KBM-7 (cell line): Measurements from ENCODE around the gene NDUFV2.
"Not testable (repeated sequence)": the region's sequence is repeated elsewhere in the genome, so short reads cannot be mapped to it uniquely, and the experiment has no call there.

ENCODE experiments used
- DNase-seq: peaks from one replicate; pipeline ENCODE4 v3.0.0-alpha.2; 2015
- in situ Hi-C: fragments of 300-500 bp; cut with MboI; formaldehyde crosslinking; loops from 2 replicates; pipeline ENCODE4 v1.14.3; 2020; ENCODE audit warnings: low sequenced_read_pairs, low pct_unique_long_range_greater_than_20kb, mixed read lengths

The NDUFV2 gene

DNA sequence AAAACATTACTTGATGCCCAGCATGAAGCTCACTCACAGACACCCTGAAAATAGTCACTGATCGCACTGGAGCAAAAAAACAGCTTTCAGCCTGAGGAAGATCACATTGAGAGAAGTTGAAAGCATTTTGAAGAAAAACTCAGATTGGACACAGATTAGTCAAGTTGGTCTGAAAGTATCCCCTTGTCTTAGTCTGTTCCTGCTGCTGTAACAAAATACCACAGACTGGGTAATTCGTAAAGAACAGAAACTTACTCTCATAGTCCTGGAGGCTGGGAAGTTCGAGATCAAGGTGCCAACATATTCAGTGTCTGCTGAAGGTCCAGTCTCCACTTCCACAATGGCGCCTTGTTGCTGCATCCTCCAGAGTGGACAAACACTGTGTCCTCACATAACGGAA lies 14.2 kb upstream of the NDUFV2 start:
- in situ Hi-C loops: no loop called here
- DNase-seq: no peak

DNA sequence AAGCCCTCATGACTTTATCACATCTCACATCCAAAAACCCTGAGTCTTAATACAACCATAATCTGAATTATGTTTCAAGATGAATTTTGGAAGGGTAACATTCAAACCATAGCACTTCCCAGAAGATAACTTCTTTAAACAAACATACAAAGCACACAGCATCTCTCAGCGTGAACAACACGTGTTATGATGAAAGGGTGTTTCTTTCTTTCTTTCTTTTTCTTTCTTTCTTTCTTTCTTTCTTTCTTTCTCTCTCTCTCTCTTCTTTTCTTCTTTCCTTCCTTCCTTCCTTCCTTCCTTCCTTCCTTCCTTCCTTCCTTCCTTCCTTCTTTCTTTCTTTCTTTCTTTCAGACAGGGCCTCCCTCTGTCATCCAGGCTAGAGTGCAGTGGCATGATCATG lies 13.8 kb upstream of the NDUFV2 start:
- DNase-seq, in situ Hi-C loops: not testable (repeated sequence)

DNA sequence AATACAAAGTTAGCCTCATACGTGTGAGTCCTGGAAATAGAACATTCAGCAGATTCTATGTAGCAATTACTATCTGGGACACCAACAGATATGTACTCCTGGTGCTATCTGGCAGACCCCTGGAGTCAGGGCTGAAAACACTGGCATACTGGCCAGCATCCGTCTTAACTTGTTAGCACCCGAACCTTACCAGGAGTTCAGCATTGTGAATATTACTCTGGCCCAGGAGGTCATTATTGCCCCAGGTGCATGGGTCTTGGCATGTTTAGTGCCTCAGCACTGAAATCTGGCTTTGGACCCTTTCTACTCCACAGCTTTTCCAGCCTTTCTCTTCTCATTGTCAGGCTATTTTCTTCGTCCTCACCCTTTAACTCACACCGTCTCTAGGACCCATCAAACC lies 11.9 kb upstream of the NDUFV2 start:
- no peak for DNase-seq
- in situ Hi-C loops: no loop called here

DNA sequence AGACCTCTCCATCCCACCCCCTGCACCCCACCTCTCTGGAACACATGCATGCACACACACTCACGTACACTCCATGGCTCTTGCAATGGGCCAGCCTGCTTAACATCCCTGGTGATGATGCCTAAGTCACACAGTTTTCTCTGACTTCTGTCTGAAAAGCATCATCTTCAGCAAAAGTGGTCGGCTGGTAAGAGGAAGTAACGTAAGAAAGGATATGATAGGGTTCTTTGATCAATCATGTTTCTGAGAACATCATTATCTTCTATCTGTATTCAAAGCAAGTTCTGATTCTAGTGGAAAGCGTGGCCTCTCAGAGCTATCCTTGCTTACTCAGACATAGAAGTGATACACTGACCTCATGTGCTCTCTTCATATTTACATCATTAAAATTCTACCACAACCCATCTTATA lies 11.4 kb upstream of the NDUFV2 start:
- in situ Hi-C loops: no loop called here
- no peak for DNase-seq

DNA sequence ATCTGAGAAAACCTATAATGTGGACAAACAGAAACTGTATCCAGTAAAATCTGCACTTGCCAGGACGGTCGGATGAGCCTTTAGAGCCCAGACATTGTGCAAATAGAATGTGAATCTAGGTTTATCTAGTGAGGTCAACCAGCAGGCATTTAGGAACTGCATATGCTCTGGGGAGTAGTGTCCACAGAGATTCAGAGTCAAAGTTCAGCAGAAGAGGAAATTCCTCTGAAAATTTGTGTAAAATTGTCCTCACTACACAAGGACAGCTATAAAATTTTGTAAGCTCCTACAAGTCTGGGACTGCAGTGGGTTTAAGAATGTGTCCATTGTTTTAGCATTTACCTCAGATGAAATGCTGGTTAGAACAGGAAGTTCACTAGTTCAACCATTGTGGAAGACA lies 9.8 kb upstream of the NDUFV2 start:
- in situ Hi-C loops: no loop called here
- no peak for DNase-seq

DNA sequence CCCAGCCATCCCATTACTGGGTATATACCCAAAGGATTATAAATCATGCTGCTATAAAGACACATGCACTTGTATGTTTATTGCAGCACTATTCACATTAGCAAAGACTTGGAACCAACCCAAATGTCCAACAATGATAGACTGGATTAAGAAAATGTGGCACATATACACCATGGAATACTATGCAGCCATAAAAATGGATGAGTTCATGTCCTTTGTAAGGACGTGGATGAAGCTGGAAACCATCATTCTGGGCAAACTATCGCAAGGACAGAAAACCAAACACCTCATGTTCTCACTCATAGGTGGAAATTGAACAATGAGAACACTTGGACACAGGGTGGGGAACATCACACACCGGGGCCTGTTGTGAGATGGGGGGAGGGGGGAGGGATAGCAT lies 9.4 kb upstream of the NDUFV2 start:
- in situ Hi-C loops, DNase-seq: not testable (repeated sequence)

DNA sequence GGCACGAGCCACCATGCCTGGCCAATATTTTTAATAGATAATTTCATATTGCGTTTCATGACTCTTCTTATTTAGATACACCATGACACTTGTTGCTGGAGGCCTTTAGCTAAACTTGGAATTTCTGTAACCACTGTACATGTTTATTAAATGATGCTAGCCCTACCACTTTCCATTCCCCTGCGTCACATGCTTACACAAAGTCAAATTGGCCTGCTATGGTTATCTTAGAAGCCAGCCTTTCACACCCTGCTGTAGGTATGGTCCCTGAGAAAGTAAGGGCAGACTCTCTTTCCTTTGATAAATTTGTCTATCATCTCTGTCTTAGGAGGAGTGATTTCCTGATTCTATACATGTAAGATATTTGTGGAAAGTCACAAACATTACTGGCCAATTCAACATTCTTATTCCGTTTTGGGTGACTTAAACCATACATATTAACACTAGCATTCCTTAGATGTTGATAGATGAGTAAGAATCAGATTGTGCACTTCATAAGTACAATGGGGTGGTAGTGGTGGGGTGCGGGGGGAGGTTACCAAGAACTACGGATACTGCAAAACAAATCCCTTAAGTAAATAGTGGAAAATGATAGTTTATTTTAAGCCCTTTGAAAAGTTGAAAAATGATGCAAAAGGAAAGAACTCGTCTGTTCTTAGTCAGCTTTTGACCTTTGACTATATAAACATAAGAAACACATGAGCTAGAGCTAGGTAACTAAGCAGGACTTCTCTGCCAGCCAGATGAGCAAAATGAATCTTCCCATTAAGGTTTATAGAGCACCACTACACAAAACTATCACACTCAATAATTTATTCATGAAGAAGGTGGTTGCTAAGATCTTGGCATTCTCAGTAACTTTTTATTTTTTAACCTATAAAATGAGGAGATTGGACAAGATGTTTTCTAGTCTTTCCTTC lies 7.9 kb upstream of the NDUFV2 start:
- DNase-seq: no peak
- in situ Hi-C loops: no loop called here

DNA sequence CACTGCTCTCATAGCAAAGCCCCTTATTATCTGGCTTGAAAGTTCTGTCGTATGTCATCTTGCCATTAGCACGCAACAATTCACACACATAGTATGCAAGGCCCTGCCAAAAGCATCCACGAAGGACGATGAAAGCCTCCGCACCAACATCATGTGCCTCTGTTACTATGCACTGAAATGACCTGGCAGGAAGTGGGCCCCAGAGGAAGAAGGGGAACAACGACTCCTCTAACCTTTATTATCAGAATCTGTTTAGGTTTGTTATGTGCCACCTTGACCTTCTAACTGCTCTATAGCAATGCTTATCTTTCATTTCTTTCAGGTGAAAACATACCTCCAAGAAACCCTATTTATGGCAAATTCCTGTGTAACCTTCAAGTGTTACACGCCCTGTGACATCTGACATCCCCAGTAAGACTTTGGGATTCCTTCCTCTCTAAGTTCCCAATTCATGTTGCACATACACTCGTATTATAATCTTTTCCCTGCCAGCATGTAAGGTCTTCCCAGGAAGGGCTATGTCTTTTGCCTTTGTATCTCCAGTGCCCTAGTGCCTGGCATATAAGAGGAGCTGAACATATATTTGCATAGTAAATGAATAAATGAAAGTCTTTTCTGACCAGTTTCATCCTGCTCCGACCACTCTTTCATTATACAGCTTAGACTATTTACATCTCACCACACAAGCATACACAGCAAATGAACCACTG lies 7.0 kb upstream of the NDUFV2 start:
- in situ Hi-C loops: no loop called here
- peak; percentile 78 for DNase-seq

DNA sequence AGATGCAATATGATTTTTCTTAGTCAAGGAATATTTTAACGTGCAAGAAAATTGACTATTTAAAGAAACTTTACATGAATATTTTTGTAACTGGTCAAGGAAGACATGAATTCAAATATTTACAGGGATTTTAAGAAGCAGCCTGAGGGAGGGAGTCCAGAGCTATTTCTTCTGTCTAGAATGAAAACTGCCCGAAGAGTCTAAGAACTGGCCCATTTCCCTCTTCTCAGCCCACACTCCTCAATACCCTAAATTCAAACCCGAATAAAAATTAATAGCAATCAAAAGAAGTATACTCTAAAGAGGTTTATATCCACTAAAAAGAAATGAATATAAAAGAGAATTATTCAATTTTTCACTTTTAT lies 6.5 kb upstream of the NDUFV2 start:
- in situ Hi-C loops: no loop called here
- DNase-seq: no peak

DNA sequence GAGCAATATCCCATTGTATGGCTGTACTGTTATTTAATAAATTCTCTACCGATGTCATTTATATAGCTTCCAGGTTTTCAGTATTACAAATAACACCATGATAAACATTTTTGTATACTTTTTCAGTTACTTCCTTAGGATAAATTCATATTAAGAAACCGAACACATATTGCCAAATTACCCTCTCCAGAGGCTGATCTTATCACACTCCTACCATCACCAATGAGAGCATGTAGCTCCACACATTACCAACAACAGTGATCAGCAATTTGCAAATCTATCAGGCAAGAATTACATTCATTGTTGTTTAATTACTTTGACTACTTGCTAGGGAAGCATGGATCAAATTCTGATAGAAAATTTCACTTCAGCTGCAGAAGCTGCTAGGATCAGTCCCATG lies 5.8 kb upstream of the NDUFV2 start:
- no peak for DNase-seq
- in situ Hi-C loops: no loop called here

DNA sequence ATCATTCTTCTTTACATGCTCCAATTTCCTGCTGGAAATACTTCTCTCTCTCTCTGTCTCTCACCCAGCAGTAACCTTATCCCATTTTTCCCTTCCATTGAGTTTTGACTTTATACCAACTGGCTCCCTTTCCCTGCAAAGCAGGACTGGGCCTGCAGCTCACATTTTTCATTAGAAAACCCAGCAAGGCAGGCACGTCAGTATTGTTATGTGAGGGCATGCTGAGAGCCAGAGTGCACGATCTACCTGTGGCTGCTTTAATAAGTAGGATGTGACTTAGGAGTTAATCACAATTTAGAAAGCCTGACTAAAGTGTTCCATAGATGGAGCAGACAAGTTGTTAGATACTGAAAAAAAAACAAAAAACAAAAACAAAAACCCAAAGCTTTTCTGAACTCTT lies 5.2 kb upstream of the NDUFV2 start:
- in situ Hi-C loops: no loop called here
- no peak for DNase-seq

DNA sequence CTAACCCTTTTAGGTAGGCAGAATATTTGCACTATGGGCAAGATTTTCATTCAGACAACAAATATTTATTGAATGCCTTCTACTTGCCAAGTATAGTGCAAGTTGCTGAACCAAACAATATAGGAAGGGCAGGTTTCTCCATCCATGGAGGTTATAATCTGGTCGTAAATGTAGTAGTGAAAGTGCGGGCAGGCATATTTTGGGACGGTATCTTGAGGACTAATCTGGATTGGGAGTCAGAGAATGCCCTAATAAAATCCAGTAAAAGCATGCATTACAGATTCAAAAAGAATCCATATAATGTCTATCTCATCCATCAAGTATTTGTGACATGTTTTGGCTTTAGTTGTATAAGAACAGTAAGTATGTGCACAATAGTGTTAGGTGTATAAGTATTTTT lies 1.7 kb upstream of the NDUFV2 start:
- in situ Hi-C loops: no loop called here
- no peak for DNase-seq

DNA sequence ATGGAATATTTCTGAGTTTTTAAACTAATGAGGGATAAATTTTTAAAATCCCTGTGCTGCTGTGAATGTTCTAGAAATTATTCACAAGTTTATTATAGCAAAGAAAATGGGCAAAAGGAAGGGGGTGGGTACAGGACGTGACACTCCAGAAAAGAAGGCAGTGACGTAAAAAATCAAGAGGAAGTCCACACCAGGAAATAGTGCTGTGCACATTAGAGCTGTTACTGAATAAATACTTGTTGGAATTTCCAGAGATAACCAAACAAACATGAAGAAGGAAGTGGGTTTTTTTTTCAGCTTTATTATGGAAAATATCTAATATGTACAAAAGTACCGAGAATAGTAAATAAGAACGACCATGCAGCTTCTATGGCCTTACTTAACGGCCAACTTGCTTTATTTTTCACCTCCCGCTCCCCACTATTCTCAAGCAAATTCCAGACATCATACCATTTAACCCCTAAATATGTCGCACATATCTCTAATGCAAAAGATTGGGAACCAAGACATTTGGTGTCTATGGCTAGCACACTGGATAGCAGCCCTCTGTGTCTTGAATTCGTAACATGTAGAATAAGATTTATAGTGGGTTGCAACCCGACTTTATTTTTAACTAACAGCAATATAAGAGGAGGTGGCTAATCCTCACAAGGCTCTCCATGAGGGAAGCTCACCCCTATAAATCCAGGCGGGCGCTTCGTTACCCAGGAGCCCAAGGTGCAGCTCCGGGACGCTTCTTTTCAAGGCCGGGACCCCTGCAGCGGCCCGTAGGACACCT lies 580 bp upstream of the NDUFV2 start:
- in situ Hi-C loops: no loop called here
- peak; percentile 64 for DNase-seq

DNA sequence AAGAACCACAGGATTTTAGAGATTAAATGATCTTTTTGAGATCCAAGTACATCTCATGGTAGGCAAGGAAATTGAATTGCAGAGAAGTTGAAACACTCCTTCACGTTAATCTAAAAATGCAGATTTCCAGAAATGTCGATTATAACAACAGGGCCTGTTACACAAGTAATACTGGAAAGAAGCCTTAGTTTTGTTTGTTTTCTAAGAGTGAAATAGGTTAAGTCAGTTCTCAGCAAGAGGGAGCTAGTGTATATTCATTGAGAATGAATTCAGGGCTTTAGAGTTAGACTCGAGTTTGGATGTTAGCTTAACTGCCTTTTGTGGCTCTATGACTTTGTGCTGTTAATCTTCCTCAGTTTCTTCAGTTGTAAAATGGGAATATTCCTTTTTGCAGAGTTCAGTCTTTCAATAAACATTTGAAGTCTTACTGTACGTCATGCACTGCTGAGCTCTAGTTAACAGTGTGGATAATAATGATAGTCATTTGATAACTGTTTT lies 926 bp downstream of the NDUFV2 start:
- in situ Hi-C loops: no loop called here
- no peak for DNase-seq

DNA sequence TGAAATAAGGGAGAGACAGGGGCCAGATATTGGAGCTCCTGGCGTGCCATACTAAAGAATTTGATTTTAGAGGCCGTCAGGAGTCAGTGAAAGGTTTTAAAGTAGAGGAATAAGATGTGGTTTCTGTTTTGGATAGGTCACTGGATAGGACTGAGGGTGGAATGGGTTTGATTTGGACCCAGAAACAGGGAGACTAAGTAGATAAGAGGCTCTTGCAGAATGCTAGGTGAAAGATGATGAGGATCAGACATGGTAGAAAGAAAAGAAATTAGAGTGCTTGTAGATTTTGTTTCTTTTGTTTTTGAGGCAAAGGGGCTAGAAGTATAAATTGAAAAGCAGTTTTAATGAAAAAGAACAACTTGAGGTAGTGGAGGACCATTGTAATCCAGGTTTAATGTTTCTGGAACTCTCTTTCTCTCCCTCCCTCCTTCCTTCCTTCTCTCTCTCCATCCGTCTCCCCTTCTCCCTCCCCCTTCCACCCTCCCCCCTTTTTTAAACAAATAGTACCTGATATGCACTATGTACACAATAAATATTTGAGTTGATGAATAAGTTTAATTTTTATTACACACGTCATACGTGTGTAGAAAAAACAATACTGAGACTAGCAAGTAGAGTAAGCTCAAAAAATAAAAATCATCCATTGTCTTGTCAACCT lies 1.9 kb downstream of the NDUFV2 start:
- no peak for DNase-seq
- in situ Hi-C loops: no loop called here

DNA sequence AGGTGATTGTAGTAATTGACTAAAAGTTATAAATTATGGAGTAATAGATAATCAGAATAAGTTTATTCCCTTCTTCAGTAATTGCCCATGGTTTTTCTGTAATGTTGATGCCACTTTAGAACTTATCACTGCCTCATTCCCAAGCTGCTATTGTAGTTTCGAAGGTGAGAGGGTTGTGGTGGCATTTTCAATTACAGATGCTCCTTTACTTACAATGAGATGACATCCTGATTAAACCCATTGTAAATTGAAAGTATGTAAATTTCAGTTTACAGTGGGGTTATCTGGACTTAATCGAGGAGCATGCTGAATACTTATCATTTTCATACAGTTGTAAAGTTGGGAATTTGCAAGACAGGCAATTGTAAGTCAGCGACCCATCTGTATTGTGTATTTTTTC lies 2.9 kb downstream of the NDUFV2 start:
- DNase-seq: no peak
- in situ Hi-C loops: no loop called here

DNA sequence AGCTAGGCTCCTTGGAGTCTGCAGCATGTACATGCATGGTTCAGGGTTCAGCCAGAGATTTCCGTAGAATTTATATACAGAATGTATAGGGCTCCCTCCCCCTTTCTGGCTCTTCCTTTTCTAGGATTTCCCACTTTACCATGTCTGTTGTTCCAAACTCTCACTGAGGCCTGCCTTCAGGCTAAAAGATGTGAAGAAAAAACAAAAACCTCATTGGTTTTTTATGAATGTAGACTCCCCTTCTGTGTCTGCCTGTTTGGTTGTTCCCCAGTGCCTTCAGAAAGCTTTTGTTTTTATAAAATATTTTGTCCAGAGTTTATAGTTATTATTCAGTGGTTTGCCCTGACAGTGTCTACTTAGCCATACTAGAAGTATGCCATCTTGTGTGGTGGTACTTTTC lies 3.6 kb downstream of the NDUFV2 start:
- DNase-seq: no peak
- in situ Hi-C loops: no loop called here

DNA sequence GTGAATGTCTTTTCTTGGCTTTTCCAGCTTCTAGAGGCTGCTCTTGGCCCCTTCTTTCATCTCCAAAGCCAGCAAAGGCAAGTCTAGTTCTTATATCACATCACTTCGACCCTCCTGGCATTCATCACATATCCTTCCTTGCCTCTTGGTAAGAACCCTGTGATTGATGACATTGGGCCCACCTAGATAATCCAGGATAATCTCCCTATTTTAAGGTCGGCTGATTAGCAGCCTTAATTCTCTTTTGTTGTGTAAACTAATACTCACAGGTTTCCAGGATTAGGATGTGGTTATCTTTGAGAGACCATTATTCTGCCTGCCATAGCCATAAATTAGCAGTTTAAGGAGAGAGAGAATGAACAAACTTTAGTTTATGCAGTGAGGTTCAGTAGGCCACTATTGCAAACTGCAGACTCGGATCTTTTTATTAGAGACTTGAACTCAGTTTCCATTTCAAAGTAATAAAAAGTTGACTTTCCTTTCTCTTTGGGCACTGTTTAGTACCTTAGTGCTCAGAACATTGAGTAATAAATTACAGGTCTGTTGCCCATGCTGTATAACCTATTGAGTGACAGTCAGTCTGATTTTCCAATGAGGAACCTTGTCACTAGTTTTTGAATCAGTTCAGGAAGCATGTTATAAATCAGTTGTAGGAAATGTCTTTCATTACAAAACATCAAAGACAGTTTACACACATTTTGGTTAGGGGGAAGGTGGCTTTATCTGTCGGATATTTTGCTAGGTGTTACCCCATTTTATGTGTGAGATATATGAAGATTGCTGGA lies 4.5 kb downstream of the NDUFV2 start:
- in situ Hi-C loops: no loop called here

DNA sequence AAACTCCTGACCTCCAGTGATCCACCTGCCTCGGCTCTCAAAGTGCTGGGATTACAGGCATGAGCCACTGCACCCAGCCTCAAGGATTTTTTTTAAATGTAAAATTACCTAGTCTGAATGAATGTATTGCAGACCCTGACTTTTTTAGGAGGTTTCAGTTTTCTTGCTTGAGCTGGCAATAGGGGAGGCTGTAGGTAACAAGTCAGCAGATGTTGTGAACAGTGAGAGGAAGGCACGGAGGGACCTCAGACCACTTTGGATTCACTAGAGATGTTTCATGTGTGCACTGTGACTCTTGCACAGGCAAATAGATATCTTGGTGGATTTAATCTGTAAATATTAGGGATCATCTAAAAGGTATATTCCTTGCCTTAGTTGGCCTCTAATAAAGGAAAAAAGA lies 6.4 kb downstream of the NDUFV2 start:
- no peak for DNase-seq
- in situ Hi-C loops: no loop called here

More for the DNA sequence above, 4.5 kb downstream of the NDUFV2 start:
- no peak for DNase-seq
